MM.1S (cell line): ENCODE results near the gene MAPK9.
A peak's percentile ranks its signal among the peaks of the same experiment; 100 is the strongest.

ENCODE experiments used
- DNase-seq: peaks from one replicate; pipeline ENCODE4 v3.0.0-alpha.2; 2015
- H2AFZ ChIP-seq: fragments of 300-600 bp; sonication (generic); 2 replicates; pipeline ENCODE4 v1.6.0; 2016; ENCODE audit warnings: antibody characterized with exemption, low read length
- H3F3A ChIP-seq: fragments of 300-600 bp; sonication (generic); 2 replicates; pipeline ENCODE4 v1.6.1; 2016; ENCODE audit warnings: mild to moderate bottlenecking, antibody characterized with exemption, low read length, moderate library complexity, mixed read lengths; ENCODE audit not compliant: insufficient read depth
- H3K27ac ChIP-seq: fragments of 300-600 bp; sonication (generic); 2 replicates; pipeline ENCODE4 v1.5.1; 2016; ENCODE audit warnings: mild to moderate bottlenecking, low read length
- H3K27me3 ChIP-seq: fragments of 300-600 bp; sonication (generic); replicated peaks from 2 replicates; pipeline ENCODE4 v1.6.0; 2016; ENCODE audit warnings: low read length; ENCODE audit not compliant: insufficient read depth
- H3K36me3 ChIP-seq: fragments of 300-600 bp; sonication (generic); replicated peaks from 2 replicates; pipeline ENCODE4 v1.6.1; 2016; ENCODE audit warnings: mild to moderate bottlenecking, low read length, mixed read lengths; ENCODE audit not compliant: insufficient read depth
- H3K4me1 ChIP-seq: fragments of 300-600 bp; sonication (generic); 2 replicates; pipeline ENCODE4 v1.6.1; 2016; ENCODE audit warnings: low read length, mixed read lengths
- H3K4me2 ChIP-seq: fragments of 300-600 bp; sonication (generic); 2 replicates; pipeline ENCODE4 v1.6.0; 2016; ENCODE audit warnings: low read depth, low read length
- H3K4me3 ChIP-seq: fragments of 300-600 bp; sonication (generic); 2 replicates; pipeline ENCODE4 v1.5.1; 2016; ENCODE audit warnings: low read length, mixed read lengths
- H3K79me2 ChIP-seq: fragments of 300-600 bp; sonication (generic); 2 replicates; pipeline ENCODE4 v1.6.1; 2016; ENCODE audit warnings: mixed run types, low read length, mixed read lengths
- H3K9ac ChIP-seq: fragments of 300-600 bp; sonication (generic); 2 replicates; pipeline ENCODE4 v1.6.1; 2016; ENCODE audit warnings: low read length, mixed read lengths
- H3K9me2 ChIP-seq: fragments of 300-600 bp; sonication (generic); replicated peaks from 2 replicates; pipeline ENCODE4 v1.6.1; 2016; ENCODE audit warnings: mild to moderate bottlenecking, low read length, mixed read lengths; ENCODE audit not compliant: insufficient read depth
- H3K9me3 ChIP-seq: fragments of 300-600 bp; sonication (generic); replicated peaks from 2 replicates; pipeline ENCODE4 v1.6.1; 2016; ENCODE audit warnings: mild to moderate bottlenecking, low read length, mixed read lengths; ENCODE audit not compliant: insufficient read depth
- H4K20me1 ChIP-seq: fragments of 300-600 bp; sonication (generic); 2 replicates; pipeline ENCODE4 v1.6.1; 2016; ENCODE audit warnings: mild to moderate bottlenecking, low read length, moderate library complexity, mixed read lengths; ENCODE audit not compliant: insufficient read depth
- CTCF ChIP-seq: fragments of 300-600 bp; sonication (generic); IDR thresholded peaks from 2 replicates; pipeline ENCODE4 v1.5.1; 2016; ENCODE audit warnings: antibody characterized with exemption, low read length, mixed read lengths
- EZH2 ChIP-seq: fragments of 300-600 bp; sonication (generic); optimal IDR thresholded peaks from 2 replicates; pipeline ENCODE3; 2017; ENCODE audit warnings: low read depth, mild to moderate bottlenecking, antibody characterized with exemption, low read length, mixed read lengths
- EZH2phosphoT487 ChIP-seq: fragments of 300-600 bp; sonication (generic); IDR thresholded peaks from 2 replicates; pipeline ENCODE4 v1.6.1; 2018; ENCODE audit warnings: antibody characterized with exemption, low read length

The MAPK9 gene

GRCh38 chr5:180291943-180292831 lies at the start of gene MAPK9:
MAPK9 (minus strand) TSS chr5:180292083; CDS start chr5:180280561, 11,522 bp downstream.
- Histone ChIP-seq H3K9ac (peak within 1 kb of the TSS; percentile 91), H3K27me3 (no peaks in the 10 kb centered on the region), H3K27ac (peak within 1 kb of the TSS; percentile 81), H3K9me2 (no peaks in the 10 kb centered on the region), H3K36me3 (no peaks in the 10 kb centered on the region), H3K9me3 (no peaks in the 10 kb centered on the region), H3F3A (peaks cover 5% of the 10 kb centered on the region; the same call in 1 of the 2 replicates), H3K79me2 (peaks cover 41% of the 10 kb centered on the region), H3K4me2 (peak within 1 kb of the TSS; percentile 73), H3K4me1 (peaks cover 9% of the 10 kb centered on the region), H2AFZ (peak within 1 kb of the TSS; percentile 96), H3K4me3 (peak within 1 kb of the TSS; percentile 91), H4K20me1 (no peaks in the 10 kb centered on the region)
- TF ChIP-seq EZH2phosphoT487 (no peak), EZH2 (no peak), CTCF (no peak)
- peak; percentile 89 for DNase-seq

- DNase-seq, result no peak
- no peak overlapping the region for H3K9ac ChIP-seq
- H4K20me1 ChIP-seq, result no peaks in the 10 kb centered on the region
- no peaks in the 10 kb centered on the region for H3K36me3 ChIP-seq
- no peaks in the 10 kb centered on the region for H3K4me1 ChIP-seq
- H3K9me2 ChIP-seq, result no peaks in the 10 kb centered on the region
- no peak overlapping the region for H3K4me3 ChIP-seq
- H3K27ac ChIP-seq, result no peak overlapping the region
- H3K9me3 ChIP-seq, result no peaks in the 10 kb centered on the region
- no peaks in the 10 kb centered on the region for H3F3A ChIP-seq
- H2AFZ ChIP-seq, result no peak overlapping the region
- peaks cover 61% of the 10 kb centered on the region for H3K27me3 ChIP-seq
- no peaks in the 10 kb centered on the region for H3K79me2 ChIP-seq
- no peak overlapping the region for H3K4me2 ChIP-seq
- TF ChIP-seq EZH2 (no peak), EZH2phosphoT487 (no peak), CTCF (no peak)
These were observed 49.7 kb upstream of the MAPK9 start for GRCh38 chr5:180341595-180341994.

GRCh38 chr5:180340856-180341255 lies 49.0 kb upstream of the MAPK9 start:
- Histone ChIP-seq H3K4me1 (no peaks in the 10 kb centered on the region), H2AFZ (no peak overlapping the region), H4K20me1 (no peaks in the 10 kb centered on the region), H3K4me3 (no peak overlapping the region), H3K79me2 (no peaks in the 10 kb centered on the region), H3F3A (no peaks in the 10 kb centered on the region), H3K27me3 (peaks cover 66% of the 10 kb centered on the region), H3K36me3 (no peaks in the 10 kb centered on the region), H3K27ac (no peak overlapping the region), H3K9me3 (no peaks in the 10 kb centered on the region), H3K4me2 (no peak overlapping the region), H3K9ac (no peak overlapping the region), H3K9me2 (no peaks in the 10 kb centered on the region)
- TF ChIP-seq CTCF (no peak), EZH2phosphoT487 (no peak), EZH2 (no peak)
- DNase-seq, result no peak
